SK-N-MC (cell line): Measurements from ENCODE around the gene NOC4L.

ENCODE experiments used
- DNase-seq: peaks from one replicate; pipeline ENCODE4 v3.0.0-alpha.2; 2011; ENCODE audit warnings: low read depth, low spot score
- H3K27ac ChIP-seq: fragments of 200-600 bp; sonication (generic); 2 replicates; pipeline ENCODE4 v1.5.1; 2016; ENCODE audit warnings: mixed run types
- H3K36me3 ChIP-seq: fragments of 200-600 bp; sonication (generic); 2 replicates; pipeline ENCODE4 v1.6.1; 2017; ENCODE audit warnings: antibody characterized with exemption, low read length, mixed read lengths; ENCODE audit not compliant: insufficient read depth
- H3K4me3 ChIP-seq: fragments of 200-600 bp; sonication (generic); 2 replicates; pipeline ENCODE4 v1.5.1; 2016
- H3K9ac ChIP-seq: fragments of 200-600 bp; sonication (generic); 2 replicates; pipeline ENCODE4 v1.8.0; 2017; ENCODE audit warnings: mixed run types, mixed read lengths; ENCODE audit not compliant: insufficient read length
- H3K9me3 ChIP-seq: fragments of 200-600 bp; sonication (generic); 2 replicates; pipeline ENCODE4 v1.6.1; 2017; ENCODE audit warnings: low read depth, mild to moderate bottlenecking, antibody characterized with exemption, low read length, moderate library complexity, mixed read lengths
- EZH2 ChIP-seq: fragments of 200-600 bp; sonication (generic); IDR thresholded peaks from one replicate; pipeline ENCODE4 v1.6.1; 2017; ENCODE audit warnings: antibody characterized with exemption
- FOXP2 ChIP-seq: optimal IDR thresholded peaks from 2 replicates; pipeline ENCODE3; 2011; ENCODE audit warnings: mild to moderate bottlenecking, moderate library complexity; ENCODE audit not compliant: insufficient read depth; ENCODE audit errors: extremely low read length, control extremely low read depth
- POLR2AphosphoS5 ChIP-seq: IDR thresholded peaks from 2 replicates; pipeline ENCODE4 v1.6.1; 2012; ENCODE audit warnings: mild to moderate bottlenecking, low read depth, low read length, borderline replicate concordance

Gene NOC4L

DNA sequence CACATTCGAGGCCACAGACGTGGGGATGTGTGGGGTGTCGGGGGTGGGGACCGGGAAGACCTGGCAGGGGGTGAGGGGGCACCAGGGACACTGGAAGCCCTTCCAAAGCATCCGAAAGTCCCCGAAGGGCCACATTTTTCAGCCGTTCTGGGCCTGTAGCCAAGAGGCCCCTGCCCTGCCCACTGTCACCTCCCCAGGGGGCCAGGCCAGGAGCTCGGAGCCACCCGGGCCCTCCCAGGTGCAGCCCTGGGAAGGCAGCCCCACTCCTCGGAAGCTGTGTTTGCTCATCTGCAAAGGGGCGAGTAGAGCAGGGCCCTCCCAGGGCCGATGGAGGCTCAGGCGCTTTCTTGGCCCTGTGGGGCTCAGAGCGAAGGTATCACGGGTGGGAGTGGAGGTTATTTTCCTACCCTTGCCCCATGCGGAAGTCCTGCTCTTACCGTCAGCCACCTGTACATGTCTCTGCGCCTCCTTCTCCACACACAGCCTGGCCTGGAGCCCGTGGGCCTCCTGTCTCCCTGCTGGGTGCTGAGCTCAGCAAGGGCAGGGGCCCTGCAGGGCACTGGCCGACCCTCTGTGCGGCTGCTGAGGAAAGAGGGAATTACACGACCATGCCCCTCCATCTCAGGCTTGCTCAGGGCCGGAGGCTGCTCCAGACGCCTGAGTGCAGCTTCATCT lies 27.2 kb downstream of the NOC4L start:
- no peak for DNase-seq
- H3K4me3 ChIP-seq = no peak overlapping the region
- H3K27ac ChIP-seq = no peak overlapping the region
- no peaks in the 10 kb centered on the region for H3K36me3 ChIP-seq
- no peak for TF ChIP-seq EZH2
- no peak for TF ChIP-seq FOXP2
- TF ChIP-seq POLR2AphosphoS5 = no peak
- H3K9me3 ChIP-seq = no peaks in the 10 kb centered on the region
- no peak overlapping the region for H3K9ac ChIP-seq

DNA sequence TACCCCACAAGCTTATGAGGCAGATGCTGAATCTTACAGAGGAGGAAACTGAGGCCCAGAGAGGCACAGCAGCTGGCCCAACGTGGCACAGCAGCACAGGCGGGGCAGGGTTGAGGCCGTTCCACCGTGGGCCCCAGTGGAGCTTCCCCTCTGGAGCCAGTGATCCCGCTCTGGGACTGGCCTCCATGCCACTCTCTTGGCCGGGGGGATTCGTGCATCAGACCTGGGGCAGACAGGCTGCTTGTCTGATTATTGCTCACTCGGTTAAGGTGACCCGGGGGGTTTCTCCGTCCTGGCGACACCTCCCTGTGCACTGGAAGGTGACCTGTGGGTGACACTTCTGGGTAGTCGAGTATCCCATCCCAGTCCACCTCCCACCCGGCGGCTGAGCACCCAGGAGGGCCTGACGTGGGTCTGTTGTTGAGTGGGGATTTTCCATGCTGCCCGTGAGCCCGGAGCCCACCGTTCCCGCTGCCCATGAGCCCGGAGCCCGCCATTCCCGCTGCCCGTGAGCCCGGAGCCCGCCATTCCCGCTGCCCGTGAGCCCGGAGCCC lies 27.8 kb downstream of the NOC4L start:
- no peak overlapping the region for H3K4me3 ChIP-seq
- no peak for DNase-seq
- H3K9me3 ChIP-seq = no peaks in the 10 kb centered on the region
- no peak overlapping the region for H3K9ac ChIP-seq
- TF ChIP-seq EZH2 (no peak), POLR2AphosphoS5 (no peak), FOXP2 (no peak)
- H3K36me3 ChIP-seq = no peaks in the 10 kb centered on the region
- H3K27ac ChIP-seq = no peak overlapping the region

DNA sequence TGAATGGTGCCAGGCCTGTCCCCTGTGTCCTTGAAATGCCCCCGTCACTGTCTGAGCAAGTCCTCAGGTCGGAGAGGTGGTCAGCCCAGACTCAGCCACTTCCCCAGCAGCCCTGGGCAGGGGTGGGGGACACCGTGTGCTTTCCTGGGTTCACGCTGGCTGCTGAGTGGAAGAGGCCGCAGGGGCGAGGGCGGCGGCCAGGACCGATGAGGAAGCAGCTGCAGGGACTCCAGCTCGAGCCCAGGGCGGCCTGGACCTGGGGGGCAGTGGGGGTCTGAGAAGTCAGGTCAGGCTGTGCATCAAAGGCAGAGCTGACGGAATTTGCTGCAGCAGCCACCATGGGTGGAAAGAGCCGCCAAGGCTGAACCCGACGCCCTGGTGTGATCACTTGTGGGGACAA lies 28.4 kb downstream of the NOC4L start:
- no peak overlapping the region for H3K4me3 ChIP-seq
- H3K27ac ChIP-seq = no peak overlapping the region
- no peaks in the 10 kb centered on the region for H3K9me3 ChIP-seq
- no peaks in the 10 kb centered on the region for H3K36me3 ChIP-seq
- no peak overlapping the region for H3K9ac ChIP-seq
- TF ChIP-seq EZH2 = no peak
- no peak for TF ChIP-seq FOXP2
- TF ChIP-seq POLR2AphosphoS5 = no peak
- no peak for DNase-seq

DNA sequence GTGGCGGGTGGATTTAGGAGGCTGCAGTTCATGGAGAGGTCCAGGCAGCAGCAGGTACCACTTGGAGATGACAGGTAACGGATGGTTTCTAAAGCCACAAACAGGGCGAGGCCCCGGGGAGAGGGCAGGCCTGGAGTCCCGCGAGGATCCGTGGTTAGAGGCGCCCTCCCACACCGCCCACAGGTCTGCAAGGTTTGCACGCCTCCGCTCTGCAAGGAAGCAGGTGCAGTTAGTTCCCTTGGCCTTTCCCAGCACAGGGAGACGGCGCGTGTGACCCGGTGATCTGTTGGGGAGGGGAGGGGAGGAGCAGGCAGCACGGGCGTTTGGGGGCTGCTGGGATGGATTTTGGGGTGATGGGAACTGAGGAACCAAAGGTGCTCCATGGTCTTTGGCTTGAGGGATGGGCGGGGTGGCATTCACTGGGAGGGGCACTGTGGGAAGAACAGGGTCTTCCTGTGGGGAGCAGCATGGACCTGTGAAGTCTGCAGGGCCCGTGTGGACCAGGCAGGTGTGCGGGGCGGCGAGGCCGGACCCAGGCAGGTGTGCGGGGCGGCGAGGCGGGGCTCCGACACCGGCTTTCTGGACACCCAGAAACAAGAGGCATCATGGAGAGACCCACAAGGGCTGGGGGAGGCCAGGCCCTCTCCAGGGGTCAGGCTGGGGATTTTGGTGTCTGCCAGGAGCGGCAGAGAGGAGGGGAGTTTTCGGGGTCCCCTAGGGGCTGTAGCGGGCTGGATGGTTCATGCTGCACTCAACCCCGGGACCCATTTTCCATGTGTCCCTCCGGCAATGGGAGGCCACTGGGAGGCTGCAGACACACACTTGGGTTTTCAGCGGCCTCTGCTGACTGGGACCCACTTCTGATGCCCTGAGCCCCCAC lies 29.1 kb downstream of the NOC4L start:
- no peaks in the 10 kb centered on the region for H3K36me3 ChIP-seq
- TF ChIP-seq FOXP2 (no peak), POLR2AphosphoS5 (no peak), EZH2 (no peak)
- H3K9me3 ChIP-seq = no peaks in the 10 kb centered on the region
- no peak overlapping the region for H3K4me3 ChIP-seq
- H3K9ac ChIP-seq = no peak overlapping the region
- H3K27ac ChIP-seq = no peak overlapping the region
- DNase-seq = no peak

DNA sequence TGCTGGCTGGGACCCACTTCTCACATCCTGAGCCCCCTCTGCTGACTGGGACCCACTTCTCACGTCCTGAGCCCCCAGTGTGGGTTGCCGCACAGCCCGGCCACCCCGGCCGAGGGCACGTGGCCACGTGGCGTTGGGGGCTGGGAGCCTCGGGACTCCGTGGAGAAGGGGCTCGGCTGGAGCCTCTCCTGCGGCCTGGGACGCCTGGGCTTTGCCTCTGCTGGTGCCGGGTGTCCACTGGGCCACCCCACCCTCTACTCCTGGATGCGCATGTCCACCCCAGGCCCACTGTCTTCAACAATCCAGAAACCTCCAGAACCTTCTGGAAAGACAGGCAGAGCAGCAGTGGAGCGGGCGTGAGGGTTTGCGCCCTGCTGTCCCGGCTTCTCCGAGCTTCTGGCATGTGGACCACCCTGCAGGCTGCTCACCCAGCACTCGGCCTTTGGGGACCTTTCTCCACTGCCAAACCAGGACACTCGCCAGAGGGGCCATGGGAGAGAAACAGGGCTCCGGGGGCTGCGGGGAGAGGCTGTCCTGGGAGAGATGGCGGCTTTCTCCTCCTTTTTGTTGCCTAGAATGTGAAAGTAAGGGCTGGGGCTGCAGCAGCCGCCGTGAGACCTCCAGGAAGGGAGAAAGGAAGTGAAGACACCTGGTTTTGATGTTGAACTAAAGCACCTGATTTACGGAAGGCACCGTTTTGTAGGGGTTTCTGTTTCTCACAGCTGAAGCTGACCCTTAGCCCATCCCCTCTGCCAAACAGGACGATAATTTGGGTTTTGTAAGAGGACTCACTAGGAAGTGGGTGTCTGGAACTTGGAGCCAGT lies 30.0 kb downstream of the NOC4L start:
- Histone ChIP-seq H3K27ac (no peak overlapping the region), H3K9me3 (no peaks in the 10 kb centered on the region), H3K9ac (no peak overlapping the region), H3K36me3 (no peaks in the 10 kb centered on the region), H3K4me3 (no peak overlapping the region)
- no peak for DNase-seq
- TF ChIP-seq EZH2 = no peak
- TF ChIP-seq FOXP2 = no peak
- TF ChIP-seq POLR2AphosphoS5 = no peak

DNA sequence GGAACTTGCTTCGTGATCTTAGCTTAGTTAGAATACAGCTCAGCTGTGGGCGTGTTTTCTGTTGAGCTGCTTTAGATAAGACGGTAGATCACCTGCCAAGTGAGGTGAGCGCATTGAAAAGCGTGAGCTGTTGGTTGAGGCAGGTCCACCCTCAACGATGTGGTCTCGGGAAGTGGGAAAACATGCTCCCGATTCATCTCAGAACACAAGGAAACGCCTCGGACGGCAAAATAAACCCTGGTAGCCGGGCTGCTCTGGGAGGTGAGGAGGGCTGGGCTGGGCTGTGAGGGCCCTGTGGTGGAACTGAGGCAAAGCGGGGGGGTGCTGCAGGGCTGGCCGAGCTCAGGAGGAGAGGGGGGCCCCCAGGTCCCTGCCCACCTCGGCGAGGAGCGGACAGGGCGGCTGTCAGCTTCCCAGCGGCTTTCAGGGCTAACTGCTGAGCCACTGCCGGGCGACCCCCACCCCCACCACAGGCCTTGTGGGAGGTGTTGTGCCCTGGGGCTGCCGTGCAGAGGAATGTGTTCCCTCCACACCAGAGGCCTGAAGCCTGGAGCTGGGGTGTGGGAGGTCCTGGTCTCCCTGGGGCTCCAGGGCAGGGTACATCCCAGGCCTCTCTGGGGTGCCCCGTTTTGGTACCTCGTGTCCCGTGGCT lies 30.7 kb downstream of the NOC4L start:
- Histone ChIP-seq H3K9ac (no peak overlapping the region), H3K4me3 (no peak overlapping the region), H3K9me3 (no peaks in the 10 kb centered on the region), H3K27ac (no peak overlapping the region), H3K36me3 (no peaks in the 10 kb centered on the region)
- DNase-seq = no peak
- TF ChIP-seq FOXP2 (no peak), POLR2AphosphoS5 (no peak), EZH2 (no peak)

DNA sequence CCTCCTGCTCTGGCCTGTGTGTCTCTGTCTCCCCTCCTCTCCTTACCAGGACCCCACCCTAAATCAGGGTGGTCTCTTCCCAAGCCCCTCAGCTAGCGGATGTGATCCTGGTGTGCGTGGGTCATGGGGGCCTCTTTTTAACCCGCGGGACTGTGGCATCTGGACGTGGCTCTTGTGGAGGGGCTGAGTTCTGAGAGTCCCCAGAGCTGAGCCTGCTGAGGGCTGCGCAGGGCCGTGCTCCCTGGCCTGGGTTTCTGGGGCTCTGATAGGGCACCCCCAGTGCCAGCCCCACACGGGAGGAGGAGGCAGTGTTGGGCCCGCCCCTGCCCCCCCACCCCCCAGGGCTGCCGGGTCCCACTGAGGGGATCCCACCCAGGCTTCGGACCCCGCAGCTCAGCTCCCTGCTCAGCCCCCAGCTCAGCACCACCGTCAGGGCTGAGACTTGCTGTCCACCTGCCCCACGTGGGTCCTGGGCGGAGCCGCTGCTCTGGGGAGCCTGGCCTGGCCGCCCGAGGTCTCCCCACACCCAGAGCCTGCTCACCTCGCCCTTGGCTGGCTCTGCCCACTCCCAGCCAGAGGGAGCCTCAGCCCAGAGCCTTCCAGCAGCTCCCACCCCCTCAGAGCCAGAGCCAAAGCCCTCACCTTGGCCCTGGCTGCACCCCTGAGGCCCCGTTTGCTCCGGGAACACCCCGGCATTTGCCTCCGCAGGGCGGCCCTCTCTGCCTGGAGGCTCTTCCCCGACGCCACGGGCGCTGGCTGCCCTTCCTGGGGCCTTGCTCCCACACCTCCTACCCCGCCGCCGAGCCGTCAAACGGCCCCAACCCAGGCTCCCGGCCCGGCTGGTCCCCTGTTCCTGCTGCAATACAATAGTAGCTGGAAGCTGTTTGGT lies 31.5 kb downstream of the NOC4L start:
- no peak for TF ChIP-seq FOXP2
- TF ChIP-seq EZH2 = no peak
- TF ChIP-seq POLR2AphosphoS5 = no peak
- H3K36me3 ChIP-seq = no peaks in the 10 kb centered on the region
- H3K9ac ChIP-seq = no peak overlapping the region
- H3K9me3 ChIP-seq = no peaks in the 10 kb centered on the region
- H3K4me3 ChIP-seq = no peak overlapping the region
- no peak overlapping the region for H3K27ac ChIP-seq
- DNase-seq = no peak
